22Rv1 (cell line): ENCODE measurements around the gene CD80.

Source experiments
- CTCF ChIP-seq: fragments of 450-650 bp; IDR thresholded peaks from 2 replicates; pipeline ENCODE4 v1.5.1; 2017; ENCODE audit warnings: mild to moderate bottlenecking
- ZFX ChIP-seq: fragments of 450-650 bp; IDR thresholded peaks from 2 replicates; pipeline ENCODE4 v1.6.1; 2017; ENCODE audit warnings: antibody characterized with exemption, borderline replicate concordance

- TF ChIP-seq CTCF (no peak), ZFX (no peak)
Measured at GRCh38 chr3:119485563-119485962, 73.9 kb downstream of the CD80 start.
